ENCODE data around the gene MRPL14. TPM values are rescaled to one million over a fixed set of nuclear protein-coding genes. Genes with fewer than 3 reads are reported as not detected.

MRPL14 gene
- total and polyA plus RNA-seq, 9 of the 15 experiments (the other 6 are each of a cell fraction or from before 2014, with no cell fraction given) = 126 to 424 (median 165) TPM

GRCh38 chr6:44166591-44167184, 39.4 kb upstream of the MRPL14 start:
- Histone ChIP-seq H4K20me1 (replicated peaks; ENCODE audit: control insufficient read depth, insufficient read depth, low read length) (no peaks in the 10 kb centered on the region), H2AFZ (ENCODE audit: low read depth, low read length) (peak overlapping the region; percentile 71), H3K79me2 (ENCODE audit: control insufficient read depth, insufficient read depth, low read length) (no peaks in the 10 kb centered on the region), H3K9ac (ENCODE audit: insufficient read depth in 1 of 2, low read depth in 2 of 2, low read length in 2 of 2) (peak overlapping the region; percentile 22 to 63; a peak in 2 of 4 replicates), H3K4me1 (replicated peaks in 1 of 2; ENCODE audit: control insufficient read depth in 2 of 2, insufficient read depth in 2 of 2, low read length in 2 of 2) (peaks cover 5 to 18% of the 10 kb centered on the region in 2 experiments; a peak in 4 of 5 replicates), H3K4me2 (ENCODE audit: insufficient read depth, low read length) (peak overlapping the region; percentile 9), H3K27ac (ENCODE audit: extremely low read depth, low read depth, low read length) (no peak overlapping the region), H3K36me3 (ENCODE audit: control insufficient read depth, insufficient read depth, low read length) (no peaks in the 10 kb centered on the region), H3K9me1 (ENCODE audit: control insufficient read depth, insufficient read depth, low read length) (no peaks in the 10 kb centered on the region), H3K27me3 (ENCODE audit: control insufficient read depth in 2 of 2, insufficient read depth in 2 of 2, low read length in 2 of 2) (peaks cover 3 to 14% of the 10 kb centered on the region in 2 experiments; a peak in 3 of 5 replicates), H3K9me3 (replicated peaks; ENCODE audit: control insufficient read depth, insufficient read depth, low read depth, low read length) (no peaks in the 10 kb centered on the region), H3K4me3 (no peak overlapping the region)
- ChIA-PET POLR2A (interaction anchor here (0.8 to 1.3 kb wide), 3 partner anchors 9 to 80 kb away, joined by 4 to 5 read pairs (median 4); partner anchors contain the start of gene HSP90AB1), CTCF (ENCODE audit: low intra/inter-chr PET ratio) (no interaction called here)
- intact Hi-C loops (cut with micrococcal nuclease) = no loop called here
- BruUV-seq (replicated peaks) = no TSS peak
- in situ Hi-C loops (cut with MboI) = no loop called here
- peak; percentile 51 to 70 (median 56) for DNase-seq (ENCODE audit: extremely low read depth in 1 of 4, low spot score in 3 of 4)
- 20% methylated on average over 13 of the region's 16 CpGs for WGBS (ENCODE audit: insufficient coverage, low coverage, missing lambda C conversion rate)
- peak; percentile 78 for ATAC-seq
- no peak for FAIRE-seq
- TF ChIP-seq KLF10 (CRISPR knock-in tag; IDR thresholded peaks at IDR 0.05) (no peak), ZNF311 (CRISPR knock-in tag; IDR thresholded peaks at IDR 0.05) (no peak), ETV5 (CRISPR knock-in tag; IDR thresholded peaks at IDR 0.05; ENCODE audit: low read depth) (no peak), MGA (IDR thresholded peaks at IDR 0.05) (0 out of 2 replicates have a peak, but pooled peaks have one; percentile 9), HMBOX1 (IDR thresholded peaks at IDR 0.05) (peak; percentile 76; the same call in 1 of the 2 replicates), CAMTA2 (CRISPR knock-in tag; conservative IDR thresholded peaks at IDR 0.05) (no peak), MCM7 (IDR thresholded peaks at IDR 0.05) (no peak), BRD4 (IDR thresholded peaks at IDR 0.05) (no peak)

All from K562 (cell line).